HG03354 (cell line): ENCODE data around the gene TMC4.
"Not testable (repeated sequence)": the region's sequence is repeated elsewhere in the genome, so short reads cannot be mapped to it uniquely, and the experiment has no call there.

Experiments
- ATAC-seq: cut with Tn5 transposase; IDR thresholded peaks from one replicate; pipeline ENCODE4 v1.9.1; 2021; ENCODE audit warnings: mild to moderate bottlenecking; ENCODE audit not compliant: unreplicated experiment, poor library complexity, severe bottlenecking

TMC4 gene

DNA sequence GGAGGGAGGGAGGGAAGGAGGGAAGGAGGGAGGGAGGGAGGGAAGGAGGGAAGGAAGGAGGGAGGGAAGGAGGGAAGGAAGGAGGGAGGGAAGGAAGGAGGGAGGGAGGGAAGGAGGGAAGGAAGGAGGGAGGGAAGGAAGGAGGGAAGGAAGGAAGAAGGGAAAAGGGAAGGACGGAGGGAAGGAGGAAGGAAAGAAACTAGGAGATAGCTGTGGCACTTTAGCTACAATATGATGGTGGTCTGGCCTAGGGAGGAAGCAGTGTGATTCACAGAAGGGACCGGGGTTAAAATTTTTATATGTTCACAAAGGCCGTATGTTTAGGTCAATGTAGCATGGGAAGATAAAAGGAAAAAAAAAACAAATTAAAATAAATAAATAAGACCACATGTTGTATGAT lies 8.9 kb upstream of the TMC4 start:
- not testable (repeated sequence) for ATAC-seq

DNA sequence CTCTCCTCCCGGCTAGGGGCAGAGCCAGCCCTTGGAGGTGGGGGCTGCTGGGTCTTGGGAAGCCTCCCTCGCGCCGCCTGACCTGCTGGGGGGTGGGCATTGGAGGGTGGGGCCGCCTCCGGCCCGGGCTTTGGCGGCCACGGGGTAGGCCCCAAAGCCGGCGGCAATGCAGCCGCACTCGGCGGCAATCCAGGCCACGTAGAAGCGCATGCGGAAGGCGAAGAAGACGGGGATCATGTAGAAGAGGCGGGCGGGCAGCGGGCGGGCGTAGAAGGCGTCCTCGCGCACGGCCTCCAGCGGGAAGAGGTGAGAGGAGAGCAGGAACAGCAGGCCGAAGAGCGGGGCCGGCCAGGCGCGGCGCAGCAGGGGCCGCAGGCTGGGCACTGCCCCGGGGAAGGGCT lies 7.7 kb upstream of the TMC4 start:
- ATAC-seq: no peak

DNA sequence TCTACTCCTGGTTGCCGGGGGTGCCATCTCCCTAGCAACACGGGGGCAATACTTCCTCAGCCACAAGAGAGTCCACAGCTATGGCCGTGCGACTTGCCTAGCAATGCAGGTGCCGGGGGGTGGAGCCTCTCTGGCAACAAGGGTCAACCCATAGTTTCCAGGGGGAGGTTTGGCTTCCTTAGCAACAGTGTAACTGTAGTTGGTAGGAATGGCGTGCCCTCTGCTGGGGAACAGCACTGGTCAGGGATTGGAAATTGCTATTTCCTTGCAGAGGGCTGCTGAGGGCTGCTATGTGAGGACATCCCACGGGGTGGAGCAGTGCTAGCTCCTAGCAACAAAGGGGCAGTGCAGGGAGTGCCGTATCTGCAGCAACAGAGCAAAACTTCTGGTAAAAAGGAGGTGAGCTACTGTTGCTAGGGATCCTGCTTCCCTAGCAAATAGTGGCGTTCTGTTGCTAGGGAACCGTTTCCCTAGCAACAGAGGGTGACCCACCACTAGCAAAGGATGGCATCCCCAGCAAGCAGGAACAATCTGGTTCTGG lies 7.0 kb upstream of the TMC4 start:
- ATAC-seq: no peak

DNA sequence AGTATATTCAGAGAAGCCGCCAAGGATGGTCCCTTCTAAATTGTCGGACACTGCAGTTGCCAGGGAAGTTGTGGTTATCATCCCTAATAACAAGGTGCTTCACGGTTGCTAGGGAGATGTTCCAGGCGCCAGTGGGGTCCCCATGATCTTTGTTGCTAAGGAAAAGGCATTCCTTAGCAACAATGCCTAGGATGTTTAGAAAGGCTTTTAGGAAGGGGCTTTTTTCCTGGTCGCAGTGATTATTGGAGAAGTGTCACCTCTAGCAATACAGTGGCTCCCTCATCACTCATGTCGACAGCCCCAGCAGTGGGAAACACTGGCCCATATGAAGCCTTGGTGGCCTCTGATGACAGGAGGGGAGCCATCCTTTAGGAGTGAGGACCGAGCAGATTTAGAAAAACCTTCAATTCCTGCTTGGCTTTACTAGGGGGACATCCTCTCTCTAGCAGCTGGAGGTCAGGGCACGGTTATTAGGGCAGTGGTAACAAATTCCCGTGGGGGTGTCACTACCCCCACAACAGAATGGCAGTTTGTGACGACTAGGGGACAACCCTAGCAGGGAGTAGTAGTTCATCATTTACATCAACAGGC lies 6.4 kb upstream of the TMC4 start:
- ATAC-seq: no peak

DNA sequence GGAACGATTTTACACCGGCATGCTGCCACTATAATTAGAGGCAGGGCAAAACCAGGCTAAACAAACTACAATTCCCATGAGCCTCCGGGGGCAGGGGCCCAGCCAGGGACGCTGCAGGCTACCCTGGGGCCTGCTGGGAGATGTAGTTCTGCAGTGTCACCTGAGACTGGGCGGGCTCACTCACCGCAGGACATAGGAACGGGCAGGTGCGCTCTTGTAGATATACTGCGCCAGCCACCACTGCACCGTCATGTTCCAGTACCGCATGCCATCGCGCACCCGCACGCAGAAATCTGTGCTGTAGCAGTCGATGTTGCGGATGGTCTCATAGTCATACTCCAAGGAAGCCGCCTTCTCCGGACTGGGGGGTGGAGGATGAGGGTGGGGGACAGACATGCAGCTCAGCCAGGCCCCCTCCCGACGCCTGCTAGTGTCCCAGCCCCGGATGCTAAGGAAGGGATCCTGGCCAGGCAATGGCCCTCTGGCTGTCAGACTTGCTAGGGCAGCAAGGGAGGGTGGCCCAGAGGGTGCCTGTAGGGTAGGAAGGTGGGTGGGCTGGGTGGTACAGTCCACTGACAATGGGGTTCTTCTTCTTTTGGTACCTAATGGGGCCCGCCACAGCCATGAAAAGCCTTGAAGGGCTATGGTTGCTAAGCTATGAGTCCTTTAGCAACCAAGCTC lies 5.8 kb upstream of the TMC4 start:
- ATAC-seq: no peak

DNA sequence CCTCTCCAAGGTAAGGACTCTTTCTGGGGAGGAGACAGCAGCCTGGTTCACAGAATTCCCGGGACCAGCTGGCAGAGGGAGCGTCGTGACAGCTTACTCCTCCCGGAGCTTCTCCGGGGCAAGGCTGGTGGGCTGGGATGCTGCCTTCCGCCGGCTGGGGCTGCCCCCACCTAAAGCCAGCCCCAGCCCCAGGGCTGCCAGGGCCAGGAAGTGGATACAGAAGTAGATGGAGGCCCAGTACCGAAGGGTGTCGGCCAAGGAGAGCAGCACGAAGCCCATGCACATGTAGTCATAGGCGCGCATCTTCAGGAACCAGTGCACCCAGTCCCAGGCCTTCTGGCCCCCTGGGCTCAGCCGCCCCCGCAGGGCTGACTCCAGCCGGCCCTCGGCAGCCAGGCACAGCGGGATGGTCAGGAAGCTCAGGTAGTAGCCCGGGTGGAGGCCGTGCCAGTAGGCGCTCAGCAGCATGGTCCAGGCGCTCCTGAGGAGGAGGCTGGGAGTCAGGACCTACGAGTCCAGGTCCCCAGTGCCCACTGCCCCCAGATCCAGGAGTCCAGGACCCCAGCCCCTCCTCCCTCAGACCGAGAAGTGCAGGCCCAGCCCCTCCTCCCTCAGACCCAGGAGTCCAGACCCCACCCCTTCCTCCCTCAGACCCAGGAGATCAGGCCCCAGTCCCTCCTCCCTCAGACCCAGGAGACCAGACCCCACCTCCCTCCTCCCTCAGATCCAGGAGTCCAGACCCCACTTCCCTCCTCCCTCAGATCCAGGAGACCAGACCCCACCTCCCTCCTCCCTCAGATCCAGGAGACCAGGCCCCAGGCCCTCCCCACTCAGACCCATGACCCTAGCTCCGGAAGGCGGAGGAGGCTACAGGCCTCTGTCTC lies 1.2 kb upstream of the TMC4 start:
- ATAC-seq: no peak

DNA sequence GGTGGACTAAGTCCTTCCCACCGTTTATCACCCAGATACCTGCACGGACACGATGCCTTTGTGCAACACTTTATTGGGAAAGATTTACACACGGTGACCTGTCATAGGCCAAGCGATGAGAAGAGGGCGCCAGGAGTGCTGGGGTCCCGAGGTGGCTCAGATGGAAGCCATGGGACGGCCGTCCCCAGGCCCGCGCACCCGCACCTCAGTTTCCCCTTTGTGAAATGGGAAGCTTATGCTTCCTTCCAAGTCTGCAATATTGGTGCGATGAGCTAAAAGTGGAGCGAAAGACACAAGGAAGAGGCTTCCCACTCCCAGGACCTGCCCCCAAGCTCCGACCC lies 369 bp upstream of the TMC4 start:
- ATAC-seq: no peak

DNA sequence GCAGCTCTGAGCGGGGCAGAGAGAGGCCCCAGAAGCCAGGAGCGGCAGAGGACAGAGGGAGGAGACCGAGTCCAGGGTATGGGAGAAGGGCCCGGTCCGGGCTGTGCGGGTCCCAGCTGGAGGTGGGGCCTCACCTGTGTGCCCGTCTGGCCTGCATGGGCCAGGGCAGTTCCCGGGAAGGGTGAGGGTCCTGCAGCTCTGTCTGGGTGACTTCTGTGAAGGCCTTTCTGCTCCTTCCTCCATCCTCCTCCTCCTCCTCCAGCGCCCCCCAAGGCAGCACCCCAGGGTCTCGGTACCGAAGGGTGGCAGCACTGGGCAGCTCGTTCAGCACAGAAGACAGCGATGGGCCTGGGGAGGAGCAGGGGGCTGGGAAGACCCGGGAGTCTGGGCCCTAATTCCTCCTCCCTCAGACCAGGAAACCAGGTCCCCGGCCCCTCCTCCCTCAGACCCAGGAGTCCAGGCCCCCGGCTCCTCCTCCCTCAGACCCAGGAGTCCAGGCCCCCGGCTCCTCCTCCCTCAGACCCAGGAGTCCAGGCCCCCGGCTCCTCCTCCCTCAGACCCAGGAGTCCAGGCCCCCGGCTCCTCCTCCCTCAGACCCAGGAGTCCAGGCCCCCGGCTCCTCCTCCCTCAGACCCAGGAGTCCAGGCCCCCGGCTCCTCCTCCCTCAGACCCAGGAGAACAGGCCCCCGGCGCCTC lies 1.1 kb downstream of the TMC4 start:
- ATAC-seq: not testable (repeated sequence)

DNA sequence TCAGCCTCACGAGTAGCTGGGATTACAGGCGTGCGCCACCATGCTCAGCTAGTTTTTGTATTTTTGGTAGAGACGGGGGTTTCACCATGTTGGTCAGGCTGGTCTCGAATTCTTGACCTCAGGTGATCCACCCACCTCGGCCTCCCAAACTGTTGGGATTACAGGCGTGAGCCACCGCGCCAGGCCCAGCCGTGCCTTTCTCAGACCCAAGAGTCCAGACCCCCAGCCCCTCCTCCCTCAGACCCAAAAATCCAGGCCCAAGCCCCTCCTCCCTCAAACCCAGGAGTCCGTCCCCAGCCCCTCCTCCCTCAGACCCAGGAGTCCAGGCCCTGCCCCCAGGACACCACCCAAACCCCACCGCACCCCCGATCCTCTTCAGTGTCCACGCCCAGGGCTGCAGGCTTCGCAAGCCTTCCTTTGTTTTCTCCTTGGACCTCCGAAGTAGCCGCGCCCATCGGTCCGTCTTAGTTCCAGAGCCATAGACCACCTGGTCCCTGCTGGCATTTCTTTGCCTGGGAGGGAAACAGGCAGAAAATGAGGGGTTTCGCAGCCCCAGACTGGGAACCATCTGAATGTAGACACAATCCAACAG lies 3.7 kb downstream of the TMC4 start:
- no peak for ATAC-seq

DNA sequence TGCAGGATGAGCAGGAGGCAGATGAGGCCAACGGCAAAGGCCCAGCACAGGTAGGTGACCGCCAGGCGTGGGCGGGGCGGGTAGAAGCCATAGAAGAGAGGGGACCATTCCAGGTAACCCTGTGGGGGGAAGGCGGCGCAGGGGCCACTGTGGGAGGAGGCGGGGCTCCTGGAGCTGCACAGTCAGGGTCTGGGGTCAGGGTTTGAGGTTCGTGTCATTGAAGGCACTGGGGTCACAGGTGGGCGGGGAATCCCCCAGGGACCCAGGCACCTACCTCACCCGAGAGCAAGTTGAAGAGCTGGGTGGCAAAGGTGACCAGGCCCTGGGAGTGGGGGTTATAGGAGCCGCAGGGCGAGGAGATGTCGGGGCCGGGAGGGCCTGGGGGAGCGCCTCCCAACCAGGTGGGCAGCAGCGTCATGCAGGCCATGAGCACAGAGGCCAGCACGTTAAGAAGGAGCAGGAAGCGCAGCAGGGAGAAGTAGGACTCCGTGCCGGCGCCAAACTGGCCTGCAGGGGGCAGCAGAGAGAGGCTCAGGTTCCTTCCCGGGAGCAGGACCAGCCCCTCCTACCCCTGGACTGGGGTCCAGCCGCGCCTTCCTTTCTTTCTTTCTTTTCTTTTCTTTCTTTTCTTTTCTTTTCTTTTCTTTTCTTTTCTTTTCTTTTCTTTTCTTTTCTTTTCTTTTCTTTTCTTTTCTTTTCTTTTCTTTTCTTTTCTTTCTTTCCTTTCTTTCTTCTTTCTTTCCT lies 4.6 kb downstream of the TMC4 start:
- ATAC-seq: peak; percentile 59

DNA sequence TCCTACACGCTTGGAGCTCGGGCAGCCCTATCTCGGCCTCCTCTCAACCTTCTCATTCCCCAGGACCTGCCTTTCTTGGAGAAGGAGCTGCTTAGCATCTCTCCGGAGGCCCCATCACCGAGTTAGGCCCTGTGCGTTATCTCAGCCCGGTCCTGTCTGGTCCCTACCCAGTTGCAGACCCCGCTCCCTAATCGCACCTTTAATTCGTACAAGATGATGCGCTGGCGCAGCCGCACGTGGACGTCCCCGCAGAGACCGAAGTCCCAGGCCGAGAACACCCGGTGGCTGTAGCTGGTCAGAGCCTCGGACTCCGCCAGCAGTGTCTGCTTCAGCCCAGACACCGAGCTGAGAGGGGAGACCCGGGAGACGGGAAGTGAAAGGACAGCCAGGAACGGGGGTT lies 7.7 kb downstream of the TMC4 start:
- no peak for ATAC-seq

DNA sequence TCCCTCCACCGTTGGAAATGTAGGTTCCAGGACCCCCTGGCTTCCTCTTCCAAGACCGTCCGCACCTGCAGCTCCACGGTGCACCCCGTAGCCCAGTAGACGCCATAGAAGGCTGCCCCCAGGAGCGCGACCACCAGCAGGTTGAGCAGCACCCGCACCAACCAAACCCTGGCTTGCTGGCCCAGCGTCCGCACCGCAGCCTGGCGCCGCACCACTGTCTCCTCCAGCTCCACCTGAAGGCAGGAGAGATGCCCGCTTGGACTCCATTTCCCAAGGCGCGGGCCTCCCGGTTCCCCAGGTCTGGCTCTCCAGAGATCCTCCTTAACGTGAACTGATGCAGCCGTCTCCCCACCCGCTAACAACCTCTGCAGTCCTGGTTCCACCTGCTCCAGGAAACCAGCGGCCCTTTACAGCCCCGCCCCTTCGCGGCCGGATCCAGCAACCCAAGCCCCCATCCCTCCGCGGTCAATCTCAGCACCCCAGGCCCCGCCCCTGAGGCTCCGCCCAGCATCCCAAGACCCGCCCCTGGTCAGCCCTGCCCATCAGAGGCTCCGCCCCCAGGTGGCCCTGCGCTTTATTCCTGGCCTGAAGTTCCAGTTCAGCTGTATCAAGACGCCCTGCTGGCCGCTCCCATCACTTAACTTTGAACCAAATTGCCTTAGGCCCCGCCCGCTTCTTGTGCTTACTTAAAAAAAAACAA lies 8.4 kb downstream of the TMC4 start:
- no peak for ATAC-seq

DNA sequence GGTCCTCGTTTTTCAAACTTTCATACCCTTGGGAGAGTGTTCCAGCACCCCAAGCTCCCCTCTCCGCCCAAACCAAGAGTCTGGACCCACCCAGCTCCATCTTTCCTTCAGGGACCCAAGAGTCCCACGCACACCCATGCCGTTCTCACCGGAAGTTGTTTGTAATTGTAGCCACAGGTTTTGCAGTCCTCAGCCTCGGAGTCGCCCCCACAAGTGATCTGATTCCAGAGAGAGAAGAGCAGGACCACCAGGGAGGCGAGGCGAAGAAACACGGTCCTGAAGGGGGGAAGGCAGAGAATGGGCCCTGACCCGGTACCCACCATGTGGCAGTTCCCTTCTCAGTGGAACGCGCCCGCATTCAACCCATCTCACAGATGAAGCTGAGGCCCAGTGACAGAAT lies 10.1 kb downstream of the TMC4 start:
- ATAC-seq: no peak

DNA sequence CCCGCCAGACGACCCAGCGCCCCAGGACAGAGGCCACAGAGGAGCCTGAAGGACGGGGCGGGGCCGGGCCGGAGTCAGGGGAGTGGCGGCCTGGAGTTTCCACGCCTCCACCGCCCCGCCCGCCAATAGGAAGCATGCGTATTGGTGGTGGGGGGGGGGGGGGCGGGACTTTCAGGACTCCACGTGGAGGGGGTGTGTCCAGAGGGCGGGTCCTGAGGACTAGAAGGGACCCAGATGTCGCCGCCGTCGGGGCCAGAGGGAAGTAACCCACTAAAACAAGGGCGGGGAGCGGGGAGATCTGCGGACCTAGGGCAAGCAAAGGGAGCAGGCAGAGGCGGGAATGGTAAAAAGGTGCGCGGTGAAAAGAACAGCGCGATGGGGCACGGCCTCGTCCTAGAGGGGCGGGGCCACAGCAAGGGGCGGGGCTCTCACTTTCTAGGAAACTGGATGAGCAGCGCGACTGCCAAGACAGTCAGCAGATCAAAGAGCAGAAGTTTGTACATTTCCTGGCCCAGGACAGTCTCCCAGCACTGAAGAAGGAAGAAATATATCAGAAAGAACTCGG lies 10.6 kb downstream of the TMC4 start:
- no peak for ATAC-seq

DNA sequence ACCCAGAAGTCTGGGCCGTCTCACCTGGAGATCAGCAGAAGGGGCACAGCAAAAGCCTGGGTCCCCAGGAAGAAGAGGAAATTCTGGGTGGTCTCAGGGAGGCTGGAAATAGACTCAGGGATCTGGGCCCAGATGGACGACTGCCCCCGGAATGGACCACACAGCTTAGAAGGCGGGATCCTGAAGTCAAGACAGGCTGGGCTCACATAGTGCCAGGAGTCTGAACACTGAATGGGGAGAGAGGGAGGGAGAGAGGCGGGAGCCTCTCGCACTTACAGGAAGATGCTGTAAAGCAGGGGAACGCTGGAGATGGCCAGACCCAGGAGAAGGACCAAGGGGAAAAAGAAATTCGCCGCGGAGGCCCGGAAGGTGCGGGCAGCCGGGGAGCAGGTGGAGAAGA lies 12.1 kb downstream of the TMC4 start:
- no peak for ATAC-seq

DNA sequence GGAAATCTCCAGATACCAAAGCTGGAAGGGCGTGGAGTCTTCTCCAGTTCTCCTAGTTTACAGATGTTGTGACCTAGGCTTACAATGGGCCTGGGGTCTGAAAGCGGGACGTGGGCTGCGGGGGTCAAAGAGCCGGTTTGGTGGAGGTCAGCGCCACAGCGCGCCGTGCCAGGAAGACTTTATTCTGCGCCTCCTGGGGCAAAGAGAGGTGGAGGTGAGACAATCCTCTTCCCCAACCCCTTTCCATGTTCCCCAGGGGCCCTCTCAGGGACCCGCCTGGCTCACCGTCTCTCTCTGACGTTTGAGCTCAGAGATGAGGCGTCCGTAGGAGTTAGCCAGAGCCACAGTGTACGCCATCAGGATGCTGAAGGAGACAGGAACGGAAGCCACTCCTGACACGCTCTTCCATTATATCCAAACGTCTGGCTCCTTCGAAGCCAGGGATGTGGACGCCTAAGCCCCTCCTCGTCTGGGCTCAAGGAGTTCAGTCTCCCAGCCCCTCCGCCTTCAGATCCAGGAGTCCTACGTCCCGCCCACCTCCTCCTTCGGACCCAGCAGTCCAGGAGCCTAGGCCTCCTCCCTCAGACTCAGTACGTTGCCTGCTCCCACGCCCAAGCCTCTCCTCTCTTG lies 12.7 kb downstream of the TMC4 start:
- peak; percentile 0 for ATAC-seq

DNA sequence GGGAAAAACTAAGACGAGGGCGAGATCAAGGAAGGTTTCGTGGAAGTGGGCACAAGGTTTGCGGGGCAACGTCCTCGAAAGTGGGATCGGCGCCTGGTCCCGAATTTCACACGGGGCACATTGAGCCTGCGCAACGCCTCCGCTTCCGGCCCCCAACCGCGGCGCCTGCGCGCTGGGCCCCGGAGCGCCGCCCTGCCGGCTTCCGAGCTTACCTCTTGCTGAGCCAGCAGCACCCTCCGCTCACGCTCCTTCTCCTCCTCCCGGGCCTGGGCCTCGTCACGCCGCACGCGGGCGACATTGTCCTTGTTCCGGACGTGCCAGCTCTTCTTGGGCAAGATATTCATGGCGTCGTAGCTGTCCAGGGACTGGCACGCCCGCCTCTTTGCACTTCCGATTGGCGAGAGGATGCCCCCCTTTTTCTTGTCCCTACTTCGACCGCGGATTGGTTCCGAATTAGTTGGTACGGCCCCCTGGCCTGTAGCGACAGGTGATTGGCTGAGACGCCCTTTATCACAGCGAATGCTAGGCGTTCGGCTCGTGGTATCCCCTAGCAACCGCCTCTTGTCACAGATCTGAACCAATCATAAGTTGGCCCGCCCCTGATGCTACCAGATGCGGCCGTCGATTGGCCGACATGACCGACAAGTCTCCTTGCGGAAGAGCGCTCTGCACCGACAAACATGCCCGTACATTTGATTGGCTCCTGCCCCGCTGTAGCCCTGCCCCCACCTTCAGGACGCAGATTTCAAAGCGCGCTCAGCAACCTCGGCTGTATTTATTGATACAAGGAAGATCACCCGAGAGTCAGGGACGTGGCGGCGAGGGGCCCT lies 13.4 kb downstream of the TMC4 start, which contains the start of gene LENG1:
Gene LENG1, minus strand, starts transcription at position 370 of the 830 bp plus-strand sequence. Its CDS starts 26 bp downstream, at position 344.
- ATAC-seq: peak; percentile 91
